A549 (cell line): Measurements from ENCODE around the gene EZH1. TPM values are rescaled to one million over a fixed set of nuclear protein-coding genes. Genes with fewer than 3 reads are reported as not detected.
"Not testable (repeated sequence)": the region's sequence is repeated elsewhere in the genome, so short reads cannot be mapped to it uniquely, and the experiment has no call there.

ENCODE experiments used
- ATAC-seq, 2 experiments: fragments of 200-7000 bp in 1 of 2; fragments of >200 bp in 1 of 2; cut with Nextera tagmentation in 1 of 2; cut with Tn5 transposase in 1 of 2; 3 replicates each; pipeline versions ENCODE4 v1.8.0 to v1.9.1; 2018 to 2020; ENCODE audit warnings: mild to moderate bottlenecking in 1 of 2, moderate library complexity in 1 of 2
- CTCF ChIA-PET: fragments of 300-600 bp; sonication (Branson Sonifier 250); formaldehyde crosslinking; extraction: SDS; loops from one replicate; lab custom pipeline; 2021; ENCODE audit warnings: antibody characterized with exemption, inconsistent platforms; lab: Yijun Ruan, JAX
- POLR2A ChIA-PET: fragments of 350-600 bp; formaldehyde crosslinking; extraction: SDS; loops from one replicate; lab custom pipeline; 2021; ENCODE audit warnings: antibody characterized with exemption, inconsistent platforms; lab: Yijun Ruan, JAX
- DNase-seq, 2 experiments: peaks; one replicate each; pipeline versions ENCODE4 v3.0.0 to v3.0.0-alpha.2; 2011 to 2016; ENCODE audit warnings: low read depth in 1 of 2, low spot score in 1 of 2
- FAIRE-seq: peaks from 2 replicates; lab custom pipeline; 2011; peaks lifted over from hg19 to GRCh38; lab: Jason Lieb, UNC
- H3K27ac ChIP-seq, 2 experiments: fragments of >200 bp; sonication (Bioruptor Twin); formaldehyde crosslinking; 3 replicates each; pipeline ENCODE4 v1.5.1; 2016 to 2017
- H3K4me1 ChIP-seq: fragments of >200 bp; sonication (Bioruptor Twin); formaldehyde crosslinking; 3 replicates; pipeline ENCODE4 v1.6.1; 2016
- H3K4me2 ChIP-seq: fragments of >200 bp; sonication (Bioruptor Twin); formaldehyde crosslinking; 3 replicates; pipeline ENCODE4 v1.6.1; 2016
- H3K4me3 ChIP-seq: fragments of >200 bp; sonication (Bioruptor Twin); formaldehyde crosslinking; 3 replicates; pipeline ENCODE4 v1.5.1; 2016
- H3K9me3 ChIP-seq: fragments of >200 bp; sonication (Bioruptor Twin); formaldehyde crosslinking; 3 replicates; pipeline ENCODE4 v1.6.1; 2016
- ATOH8 ChIP-seq: fragments of 250-450 bp; sonication (Bioruptor Pico); IDR thresholded peaks from 2 replicates; pipeline ENCODE4 v1.5.0; 2020; ENCODE audit warnings: low read depth, mild to moderate bottlenecking, moderate library complexity
- CBX8 ChIP-seq: fragments of 200-600 bp; sonication (generic); IDR thresholded peaks from 2 replicates; pipeline ENCODE4 v1.6.1; 2016
- CHD2 ChIP-seq: fragments of 150-350 bp; IDR thresholded peaks from 2 replicates; pipeline ENCODE4 v1.6.1; 2014; ENCODE audit warnings: low read length; ENCODE audit not compliant: partially characterized antibody
- EHF ChIP-seq: fragments of 250-450 bp; sonication (Bioruptor Pico); IDR thresholded peaks from 2 replicates; pipeline ENCODE4 v1.5.0; 2020; ENCODE audit warnings: mild to moderate bottlenecking
- ESRRA ChIP-seq: fragments of 150-350 bp; IDR thresholded peaks from 2 replicates; pipeline ENCODE4 v1.6.1; 2014; ENCODE audit warnings: mild to moderate bottlenecking, low read length, borderline replicate concordance
- FOSL2 ChIP-seq, 2 experiments: fragments of 450-650 bp in 1 of 2; fragments of >200 bp in 1 of 2; sonication (Bioruptor Twin) in 1 of 2; formaldehyde crosslinking; IDR thresholded peaks; 2 replicates each; pipeline versions ENCODE4 v1.5.0 to v1.6.1; 2016 to 2020; ENCODE audit warnings: mild to moderate bottlenecking in 1 of 2, moderate library complexity in 1 of 2
- FOXS1 ChIP-seq: fragments of 250-450 bp; sonication (Bioruptor Pico); IDR thresholded peaks from 2 replicates; pipeline ENCODE4 v1.5.0; 2020; ENCODE audit warnings: mild to moderate bottlenecking, moderate library complexity
- GATA3 ChIP-seq: IDR thresholded peaks from 2 replicates; pipeline ENCODE4 v1.6.1; 2012; ENCODE audit warnings: borderline replicate concordance
- HDAC2 ChIP-seq: fragments of 200-600 bp; sonication (generic); IDR thresholded peaks from 2 replicates; pipeline ENCODE4 v1.6.1; 2016
- HES2 ChIP-seq: fragments of >200 bp; sonication (Bioruptor Twin); formaldehyde crosslinking; IDR thresholded peaks from 2 replicates; pipeline ENCODE4 v1.6.1; 2016
- HOXB5 ChIP-seq: fragments of 250-450 bp; sonication (Bioruptor Pico); IDR thresholded peaks from 2 replicates; pipeline ENCODE4 v1.5.0; 2020; ENCODE audit warnings: mild to moderate bottlenecking, moderate library complexity
- JUN ChIP-seq, 2 experiments: fragments of >200 bp; sonication (Bioruptor Twin); formaldehyde crosslinking; IDR thresholded peaks; 2 replicates in 1 of 2; 3 replicates in 1 of 2; pipeline ENCODE4 v1.6.1; 2016 to 2017
- MAX ChIP-seq: IDR thresholded peaks from 2 replicates; pipeline ENCODE4 v1.6.1; 2012
- MAZ ChIP-seq: fragments of 150-350 bp; IDR thresholded peaks from 2 replicates; pipeline ENCODE4 v1.6.1; 2014; ENCODE audit warnings: antibody characterized with exemption, low read depth, low read length, borderline replicate concordance
- NFE2L2 ChIP-seq: fragments of 150-350 bp; conservative IDR thresholded peaks from 2 replicates; pipeline ENCODE4 v1.6.1; 2014; ENCODE audit warnings: low read length
- NPAS2 ChIP-seq: fragments of 250-450 bp; sonication (Bioruptor Pico); IDR thresholded peaks from 2 replicates; pipeline ENCODE4 v1.8.0; 2022; ENCODE audit warnings: mild to moderate bottlenecking, moderate library complexity, borderline replicate concordance
- PHF8 ChIP-seq: fragments of 200-600 bp; sonication (generic); IDR thresholded peaks from 2 replicates; pipeline ENCODE4 v1.6.1; 2016; ENCODE audit warnings: low read depth, mild to moderate bottlenecking, antibody characterized with exemption, moderate library complexity, borderline replicate concordance
- POLR2A ChIP-seq: IDR thresholded peaks from 2 replicates; pipeline ENCODE4 v1.6.1; 2012; ENCODE audit warnings: mild to moderate bottlenecking, low read length
- POLR2AphosphoS2 ChIP-seq: conservative IDR thresholded peaks from 2 replicates; pipeline ENCODE4 v1.6.1; 2012; ENCODE audit warnings: low read length, improper control_type of control experiment, inconsistent platforms
- TFCP2L1 ChIP-seq: fragments of 250-450 bp; sonication (Bioruptor Pico); IDR thresholded peaks from 2 replicates; pipeline ENCODE4 v1.5.0; 2021; ENCODE audit warnings: mild to moderate bottlenecking
- TP53 ChIP-seq: fragments of 250-450 bp; sonication (Bioruptor Pico); IDR thresholded peaks from 2 replicates; pipeline ENCODE4 v1.5.0; 2021; ENCODE audit warnings: mild to moderate bottlenecking, moderate library complexity
- ZC3H11A ChIP-seq: fragments of 450-650 bp; IDR thresholded peaks from 2 replicates; pipeline ENCODE4 v1.6.1; 2014; ENCODE audit warnings: antibody characterized with exemption, mild to moderate bottlenecking
- ZFP36 ChIP-seq: fragments of 450-650 bp; IDR thresholded peaks from 2 replicates; pipeline ENCODE4 v1.6.1; 2014; ENCODE audit warnings: borderline replicate concordance; ENCODE audit not compliant: partially characterized antibody
- WGBS: methylation state at CpG from one replicate; pipeline ENCODE4 v1.1.6; 2017; ENCODE audit errors: missing lambda C conversion rate; 5-methylcytosine and 5-hydroxymethylcytosine counted together
- polyA plus RNA-seq, 4 experiments: library from polyadenylated mRNA; depleted of rRNA in 3 of 4; stranded (reverse); fragments of >200 nt; fragmentation: RNase III in 1 of 4; extraction: RNeasy Plus Mini Kit Qiagen cat#74134 plus additional on column Dnase treatment in 1 of 4; gene quantifications; 2 replicates in 3 of 4; 3 replicates in 1 of 4; pipeline ENCODE4 v1.2.3, GENCODE V29; 2011 to 2017
- TF ChIP-seq, protein P1 (sequence below): fragments of >200 bp; sonication (Bioruptor Twin); formaldehyde crosslinking; IDR thresholded peaks from 3 replicates; pipeline ENCODE4 v1.6.1; 2016
- TF ChIP-seq, protein P2 (sequence below): fragments of 150-350 bp; IDR thresholded peaks from 2 replicates; pipeline ENCODE4 v1.6.1; 2014; ENCODE audit warnings: low read depth, mild to moderate bottlenecking, low read length

Gene EZH1
- polyA plus RNA-seq, 2 of the 4 experiments (the other 2 are of a cell fraction): 20.1 to 41.1 TPM

DNA sequence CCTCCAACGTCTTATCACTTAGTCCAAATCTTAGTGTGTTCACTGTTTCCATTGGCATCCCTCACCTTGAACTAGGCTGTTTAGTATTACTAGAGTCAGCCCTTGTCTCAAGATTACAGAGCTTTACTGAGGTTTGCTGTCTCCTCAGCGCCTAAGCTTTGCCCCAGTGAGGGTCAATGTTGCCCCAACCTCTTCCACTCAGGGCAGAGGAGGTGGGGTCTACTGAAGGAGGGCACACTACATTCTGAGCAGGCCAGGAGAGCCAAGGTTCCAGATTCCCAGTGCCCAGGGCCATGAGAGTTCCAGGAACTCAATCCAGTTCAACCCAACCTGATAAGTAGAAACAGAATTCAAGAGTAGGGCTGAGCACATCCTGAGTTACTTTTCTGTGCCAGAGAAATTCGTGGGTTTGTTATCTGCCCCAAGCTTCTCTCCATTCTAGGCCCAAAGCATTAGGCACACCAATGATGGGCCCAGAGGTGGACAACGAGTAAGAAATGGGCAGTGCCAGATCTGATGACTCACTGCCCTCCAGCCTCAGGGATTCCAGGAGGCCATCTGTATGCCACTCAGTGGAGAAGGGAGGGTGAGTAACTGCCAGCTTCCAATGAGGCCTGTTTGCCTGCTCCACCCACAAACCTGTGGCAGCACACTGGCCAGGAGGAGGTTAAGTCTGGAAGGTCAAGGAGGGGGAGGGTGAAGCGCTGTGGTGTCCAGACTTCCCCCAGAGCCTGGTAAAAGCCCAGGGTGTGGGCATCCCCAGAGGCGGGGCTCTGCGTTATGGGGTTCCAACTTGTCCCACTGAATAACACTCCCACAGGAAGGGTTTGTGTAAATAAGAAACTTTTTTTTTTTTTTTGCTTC is 77.5 kb downstream of the EZH1 start (continued):
- 0 out of 2 replicates have a peak, but pooled peaks have one; percentile 36 for TF ChIP-seq POLR2AphosphoS2
- no peak for TF ChIP-seq CBX8
- TF ChIP-seq, protein P1, sequence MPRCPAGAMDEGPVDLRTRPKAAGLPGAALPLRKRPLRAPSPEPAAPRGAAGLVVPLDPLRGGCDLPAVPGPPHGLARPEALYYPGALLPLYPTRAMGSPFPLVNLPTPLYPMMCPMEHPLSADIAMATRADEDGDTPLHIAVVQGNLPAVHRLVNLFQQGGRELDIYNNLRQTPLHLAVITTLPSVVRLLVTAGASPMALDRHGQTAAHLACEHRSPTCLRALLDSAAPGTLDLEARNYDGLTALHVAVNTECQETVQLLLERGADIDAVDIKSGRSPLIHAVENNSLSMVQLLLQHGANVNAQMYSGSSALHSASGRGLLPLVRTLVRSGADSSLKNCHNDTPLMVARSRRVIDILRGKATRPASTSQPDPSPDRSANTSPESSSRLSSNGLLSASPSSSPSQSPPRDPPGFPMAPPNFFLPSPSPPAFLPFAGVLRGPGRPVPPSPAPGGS: no peak
- TF ChIP-seq EHF (CRISPR knock-in tag): no peak
- peak; percentile 61; the same call in 1 of the 2 replicates for TF ChIP-seq GATA3
- TF ChIP-seq TP53 (CRISPR knock-in tag): no peak
- no peak for TF ChIP-seq HOXB5
- TF ChIP-seq NFE2L2: no peak
- TF ChIP-seq, protein P2, sequence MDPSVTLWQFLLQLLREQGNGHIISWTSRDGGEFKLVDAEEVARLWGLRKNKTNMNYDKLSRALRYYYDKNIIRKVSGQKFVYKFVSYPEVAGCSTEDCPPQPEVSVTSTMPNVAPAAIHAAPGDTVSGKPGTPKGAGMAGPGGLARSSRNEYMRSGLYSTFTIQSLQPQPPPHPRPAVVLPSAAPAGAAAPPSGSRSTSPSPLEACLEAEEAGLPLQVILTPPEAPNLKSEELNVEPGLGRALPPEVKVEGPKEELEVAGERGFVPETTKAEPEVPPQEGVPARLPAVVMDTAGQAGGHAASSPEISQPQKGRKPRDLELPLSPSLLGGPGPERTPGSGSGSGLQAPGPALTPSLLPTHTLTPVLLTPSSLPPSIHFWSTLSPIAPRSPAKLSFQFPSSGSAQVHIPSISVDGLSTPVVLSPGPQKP: no peak
- TF ChIP-seq HES2: no peak
- no peak for TF ChIP-seq ZC3H11A
- no peak for TF ChIP-seq ATOH8 (CRISPR knock-in tag)
- TF ChIP-seq POLR2A: no peak
- no peak for TF ChIP-seq ESRRA
- TF ChIP-seq MAX: peak; percentile 76
- no peak for TF ChIP-seq MAZ
- TF ChIP-seq NPAS2 (CRISPR knock-in tag): no peak
- no peak for TF ChIP-seq HDAC2
- no peak for TF ChIP-seq TFCP2L1 (CRISPR knock-in tag)
- no peak for TF ChIP-seq PHF8
- TF ChIP-seq FOXS1 (CRISPR knock-in tag): no peak
- TF ChIP-seq JUN (IDR thresholded peaks at IDR 0.05): peak; percentile 42 to 73; a peak in 4 of 5 replicates
- no peak for TF ChIP-seq CHD2
- peak; percentile 75; the same call in 1 of the 2 replicates for TF ChIP-seq FOSL2 (IDR thresholded peaks at IDR 0.05)
- TF ChIP-seq FOSL2 (CRISPR knock-in tag; IDR thresholded peaks at IDR 0.05): peak; percentile 98
- TF ChIP-seq ZFP36: no peak

- FAIRE-seq, POLR2A ChIA-PET, H3K4me2 ChIP-seq, DNase-seq, H3K27ac ChIP-seq, ATAC-seq, H3K4me3 ChIP-seq, H3K9me3 ChIP-seq: not testable (repeated sequence)
- peaks cover 35% of the 10 kb centered on the region for H3K4me1 ChIP-seq
- 87% methylated on average over 11 of the region's 16 CpGs for WGBS
- CTCF ChIA-PET: interaction anchor here (1.8 to 15.7 kb wide), 3 partner anchors 10 to 86 kb away, joined by 7 to 394 read pairs (median 49); partner anchors contain the start of genes PLEKHH3 and PSMC3IP
Measured at GRCh38 chr17:42666126-42666525, 78.7 kb downstream of the EZH1 start.
